Activated CD4-positive, alpha-beta T cell treated with anti-CD3 and anti-CD28 coated beads, Interleukin-2, amount 50 U/mL, for 1 hour (primary cell): ENCODE data around the gene ADCK1.
"Not testable (repeated sequence)": the region's sequence is repeated elsewhere in the genome, so short reads cannot be mapped to it uniquely, and the experiment has no call there.

Experiments used
- DNase-seq: peaks from one replicate; pipeline ENCODE4 v3.0.0-alpha.2; 2020

The ADCK1 gene

DNA sequence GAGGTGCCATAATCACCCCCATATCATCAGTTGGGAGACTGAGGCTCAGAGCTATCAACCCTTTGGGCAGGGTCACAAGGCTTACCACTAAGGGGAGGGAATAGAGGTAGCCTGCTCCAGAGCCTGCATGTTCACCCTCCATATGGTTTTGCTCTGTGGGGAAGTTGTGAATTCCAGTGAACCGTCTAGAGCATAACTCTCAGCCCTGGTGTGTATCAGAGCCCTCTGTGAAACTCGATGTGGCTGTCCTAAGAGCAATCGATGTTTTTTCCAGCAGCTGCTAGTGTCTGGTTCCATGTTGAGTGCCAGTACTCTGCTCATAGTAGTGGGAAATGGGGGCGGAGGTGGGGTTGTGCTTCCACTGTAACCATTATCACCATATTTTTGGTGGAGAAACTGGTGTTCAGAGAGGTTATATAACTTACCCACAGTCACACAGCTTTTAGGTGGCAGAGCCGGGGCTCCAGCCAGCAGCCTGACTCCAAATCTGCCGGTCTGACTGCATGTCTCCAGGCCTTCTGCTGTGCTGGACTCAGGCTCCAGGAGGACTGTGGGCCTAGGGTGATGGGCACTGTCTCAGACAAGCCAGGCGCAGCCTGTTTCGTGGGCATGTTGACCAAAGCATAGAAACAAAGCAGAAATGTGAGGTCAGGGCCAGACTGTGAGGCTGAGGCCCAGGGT, 104.2 kb downstream of the ADCK1 start:
- DNase-seq: no peak

DNA sequence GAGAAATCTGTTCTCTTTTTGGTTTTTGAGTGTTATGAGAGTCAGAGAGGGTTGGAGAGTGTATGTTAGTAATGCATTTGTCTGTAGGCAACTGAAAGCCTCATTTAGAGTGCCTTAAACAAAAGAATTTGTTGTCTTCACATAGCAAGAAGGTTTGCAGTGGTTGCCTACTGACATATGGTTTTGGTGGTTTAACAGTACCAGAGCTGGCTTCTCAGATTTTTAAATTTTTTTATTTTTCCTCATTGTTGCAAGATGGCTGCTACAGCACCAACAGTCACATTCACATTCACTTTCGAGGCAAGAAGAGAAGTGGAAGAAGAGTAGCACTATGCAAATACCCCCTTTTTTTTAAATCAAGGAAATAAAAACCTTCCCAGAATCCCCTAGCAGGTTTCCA, 106.5 kb downstream of the ADCK1 start:
- DNase-seq: no peak

DNA sequence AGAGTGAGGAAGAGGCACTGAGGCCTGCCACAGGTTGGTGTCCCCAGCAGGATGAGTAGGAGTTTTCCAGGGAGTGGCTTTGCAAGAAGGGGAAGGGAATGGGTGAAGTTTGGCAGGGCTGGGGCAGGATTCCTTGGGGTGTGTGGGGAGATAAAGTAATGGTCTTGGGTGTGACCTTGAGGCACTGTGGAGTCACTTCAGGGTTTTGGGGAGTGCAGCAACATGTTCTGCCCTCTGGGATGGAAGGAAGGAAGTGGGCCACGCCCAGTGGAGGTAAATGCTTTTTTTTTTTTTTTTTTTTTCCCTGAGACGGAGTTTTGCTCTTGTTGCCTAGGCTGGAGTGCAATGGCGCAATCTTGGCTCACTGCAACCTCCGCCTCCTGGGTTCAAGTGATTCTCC, 108.9 kb downstream of the ADCK1 start:
- DNase-seq: no peak

DNA sequence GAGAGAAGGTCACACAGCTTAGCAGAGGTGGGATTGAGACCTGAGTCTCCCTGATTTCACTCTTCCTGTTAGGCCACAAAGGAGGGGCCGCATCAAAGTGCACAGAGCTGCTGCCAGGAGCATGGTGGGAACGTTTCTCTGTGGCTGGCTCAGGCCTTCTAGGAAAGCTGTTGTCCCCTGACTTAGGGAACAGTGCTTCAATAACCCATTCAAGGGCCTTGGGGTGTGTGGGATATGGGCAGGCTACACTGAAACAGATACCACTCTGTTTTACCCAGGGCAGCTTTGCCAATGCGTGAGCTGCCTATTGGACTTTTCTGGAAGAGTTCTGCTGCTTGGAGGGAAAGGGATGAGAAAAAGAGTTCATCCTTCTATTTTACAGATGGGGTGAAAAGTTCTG, 110.0 kb downstream of the ADCK1 start:
- no peak for DNase-seq

DNA sequence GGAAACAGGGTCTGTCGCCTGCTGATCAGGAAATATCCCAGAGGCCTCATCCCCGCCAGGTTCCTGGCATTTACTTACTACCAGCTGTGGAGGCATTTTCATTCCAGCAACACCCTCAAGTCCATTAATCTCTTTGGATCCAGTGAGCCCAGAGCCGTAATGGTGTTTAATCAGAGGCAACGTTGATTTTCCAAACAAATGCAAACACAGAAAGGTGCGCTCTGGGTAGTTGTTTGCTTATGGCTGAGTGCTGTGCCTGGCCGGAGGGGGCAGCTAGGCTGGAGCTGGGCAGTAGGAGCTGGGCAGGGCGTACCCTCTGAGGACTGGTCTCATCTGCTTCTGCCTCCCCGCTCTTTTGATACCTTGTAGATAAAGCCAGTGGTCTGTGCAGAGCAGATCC, 110.6 kb downstream of the ADCK1 start:
- no peak for DNase-seq

DNA sequence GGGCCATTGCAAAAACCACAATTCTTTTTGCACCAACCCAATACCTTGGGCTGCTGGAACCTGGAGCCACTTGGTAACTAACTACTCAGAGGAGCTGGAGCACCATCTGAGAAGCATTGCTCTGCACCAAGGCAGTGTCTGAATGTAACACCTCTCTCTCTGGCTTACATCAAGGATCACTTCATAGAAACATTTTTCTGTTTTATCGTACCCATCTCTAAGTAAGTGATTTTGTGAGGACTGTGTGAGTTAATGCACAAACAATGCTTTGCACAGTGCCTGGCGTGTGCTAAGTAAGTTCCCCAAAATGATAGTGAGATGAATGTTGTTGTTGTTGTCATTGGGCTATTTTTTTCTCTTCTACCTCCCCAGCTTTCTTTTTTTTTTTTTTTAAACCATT, 111.4 kb downstream of the ADCK1 start:
- DNase-seq: no peak

DNA sequence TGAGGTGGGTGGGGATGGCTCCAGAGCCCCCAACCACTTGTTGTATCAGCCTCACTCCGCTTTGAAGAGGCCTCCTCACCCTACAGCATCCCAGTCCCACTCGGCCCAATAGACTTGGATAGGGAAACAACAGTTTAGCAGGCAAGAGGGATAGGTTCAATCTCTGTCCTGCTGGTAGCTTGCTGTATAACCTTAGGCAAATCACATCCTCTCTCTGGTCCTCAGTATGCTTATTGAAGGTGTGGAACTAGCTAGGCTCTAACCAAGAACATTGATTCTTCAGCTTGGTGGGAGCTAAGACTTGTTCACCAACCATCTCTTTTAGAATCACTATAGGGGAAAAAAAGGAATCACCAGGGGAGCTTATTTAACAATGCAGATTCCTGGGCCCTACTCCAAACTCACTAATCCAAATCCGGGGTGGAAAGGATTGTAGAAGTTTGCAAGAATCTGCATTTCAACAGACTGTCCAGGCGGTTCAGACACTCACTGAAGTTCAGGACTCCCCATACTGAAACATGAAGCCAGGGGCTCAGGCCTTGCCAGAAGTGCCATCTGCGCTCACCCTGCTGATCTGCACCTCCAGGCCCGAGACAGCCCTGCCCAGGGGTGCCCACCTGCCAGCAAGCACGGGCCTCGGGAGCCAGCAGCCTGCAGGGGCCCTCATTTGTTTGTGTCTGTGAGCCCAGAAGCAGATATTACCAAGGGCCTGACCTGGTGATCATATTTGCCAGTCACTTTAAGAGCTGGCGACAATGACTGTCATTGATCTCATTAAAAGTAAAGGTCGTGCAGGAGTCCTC, 113.0 kb downstream of the ADCK1 start:
- no peak for DNase-seq

DNA sequence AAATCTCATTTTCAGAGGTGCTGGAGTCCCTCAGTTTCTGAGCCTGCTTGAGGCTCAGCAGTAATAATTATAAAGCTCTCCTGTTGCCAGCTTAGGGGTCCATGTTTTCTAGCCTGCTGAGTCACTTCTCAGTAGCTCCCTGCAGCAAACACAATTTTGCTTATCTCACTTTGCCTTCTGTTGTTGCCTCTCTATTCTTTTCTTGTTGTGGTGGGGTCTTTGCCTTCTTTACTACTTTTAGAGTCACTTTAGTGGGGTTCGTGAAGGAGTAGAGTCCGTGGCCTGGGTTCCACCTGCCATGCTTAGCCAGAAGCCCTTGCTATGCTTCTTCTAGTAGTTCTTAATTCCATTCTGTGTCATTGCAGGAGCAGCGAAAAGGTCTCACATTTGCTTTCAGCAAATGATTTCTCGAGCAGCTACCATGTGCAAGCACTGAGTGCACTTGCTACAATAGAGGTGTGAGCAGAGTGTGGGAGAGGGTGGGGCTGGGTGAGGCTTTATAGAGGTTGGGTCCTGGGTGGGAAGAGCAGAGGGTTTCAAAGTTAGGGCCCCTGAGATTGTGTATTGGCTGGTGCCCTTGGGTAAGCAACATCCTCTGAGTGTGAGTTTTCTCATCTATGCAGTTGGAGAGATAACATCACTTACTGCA, 114.3 kb downstream of the ADCK1 start:
- DNase-seq: no peak

DNA sequence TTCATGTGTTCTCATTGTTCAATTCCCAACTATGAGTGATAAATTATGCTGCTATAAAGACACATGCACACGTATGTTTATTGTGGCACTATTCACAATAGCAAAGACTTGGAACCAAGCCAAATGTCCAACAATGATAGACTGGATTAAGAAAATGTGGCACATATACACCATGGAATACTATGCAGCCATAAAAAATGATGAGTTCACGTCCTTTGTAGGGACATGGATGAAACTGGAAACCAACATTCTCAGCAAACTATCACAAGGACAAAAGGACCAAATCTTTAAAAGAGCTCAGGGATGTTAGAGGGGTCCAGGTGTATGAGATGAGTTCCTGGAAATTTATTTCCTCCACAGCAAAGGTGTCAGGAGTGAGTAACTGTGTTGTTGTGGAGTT, 115.5 kb downstream of the ADCK1 start:
- not testable (repeated sequence) for DNase-seq

DNA sequence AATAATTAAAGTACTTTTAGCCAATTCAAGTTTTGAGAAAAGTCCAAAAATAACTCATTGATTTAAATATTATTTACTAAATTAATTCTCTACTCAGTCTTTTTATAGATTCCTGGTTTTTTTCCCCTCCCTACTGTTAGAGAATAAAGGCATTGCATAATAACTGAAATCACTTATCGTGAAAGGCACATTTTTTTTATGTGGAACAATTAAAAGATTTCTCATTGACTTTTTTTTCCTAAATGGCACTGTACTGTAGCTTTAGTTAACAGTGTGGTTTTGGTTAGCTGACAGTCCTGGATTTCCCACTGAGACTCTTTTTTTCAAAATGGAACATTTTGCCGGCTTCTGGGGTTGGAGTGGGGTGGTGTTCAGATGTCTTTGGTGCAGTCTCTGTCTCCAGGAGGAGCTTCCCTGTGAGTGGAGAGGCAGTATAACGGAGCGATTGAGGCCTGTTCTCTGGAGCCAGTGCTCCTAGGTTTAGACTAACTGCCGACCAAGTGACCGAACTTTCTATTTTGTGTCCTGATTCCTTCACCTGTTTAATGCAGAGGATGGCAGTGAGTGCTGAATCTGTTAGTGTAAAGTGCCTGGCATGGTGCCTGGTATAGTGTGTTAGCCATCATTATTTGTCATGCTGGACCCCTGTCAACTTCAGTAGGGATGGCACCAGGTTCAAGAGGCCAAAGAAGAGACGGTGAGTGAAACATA, 117.7 kb downstream of the ADCK1 start:
- no peak for DNase-seq

DNA sequence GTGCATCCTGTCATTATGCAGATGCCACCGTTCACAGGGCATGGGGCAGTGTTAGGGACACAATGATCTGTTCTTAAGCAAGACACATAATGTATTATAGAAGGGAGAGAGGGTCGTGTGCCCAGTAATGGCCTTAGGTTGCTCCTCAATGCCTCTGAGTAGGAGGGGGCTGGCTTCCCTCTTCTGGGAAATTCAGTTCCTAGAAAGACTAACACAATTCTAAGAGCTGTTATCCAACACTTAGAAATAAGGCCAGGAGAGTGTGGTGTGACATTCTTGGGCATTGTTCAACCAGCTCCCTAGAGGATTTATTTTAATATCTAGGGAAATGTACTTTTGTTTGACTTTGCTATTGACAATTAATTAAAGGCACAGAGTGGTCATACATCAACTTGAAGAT, 118.5 kb downstream of the ADCK1 start:
- DNase-seq: no peak

DNA sequence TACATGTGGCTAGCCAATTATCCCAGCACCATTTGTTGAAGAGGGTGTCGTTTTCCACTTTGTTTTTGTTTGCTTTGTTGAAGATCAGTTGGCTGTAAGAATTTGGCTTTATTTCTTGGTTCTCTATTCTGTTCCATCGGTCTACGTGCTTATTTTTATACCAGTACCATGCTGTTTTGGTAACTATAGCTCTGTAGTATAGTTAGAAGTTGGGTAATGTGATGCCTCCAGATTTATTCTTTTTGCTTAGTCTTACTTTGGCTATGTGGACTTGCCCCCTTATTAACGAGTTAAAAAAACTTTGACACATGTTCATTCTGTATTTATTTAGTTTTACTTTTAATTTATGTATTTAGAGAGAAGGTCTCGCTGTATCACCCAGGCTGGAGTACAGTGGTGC, 120.4 kb downstream of the ADCK1 start:
- DNase-seq: no peak

DNA sequence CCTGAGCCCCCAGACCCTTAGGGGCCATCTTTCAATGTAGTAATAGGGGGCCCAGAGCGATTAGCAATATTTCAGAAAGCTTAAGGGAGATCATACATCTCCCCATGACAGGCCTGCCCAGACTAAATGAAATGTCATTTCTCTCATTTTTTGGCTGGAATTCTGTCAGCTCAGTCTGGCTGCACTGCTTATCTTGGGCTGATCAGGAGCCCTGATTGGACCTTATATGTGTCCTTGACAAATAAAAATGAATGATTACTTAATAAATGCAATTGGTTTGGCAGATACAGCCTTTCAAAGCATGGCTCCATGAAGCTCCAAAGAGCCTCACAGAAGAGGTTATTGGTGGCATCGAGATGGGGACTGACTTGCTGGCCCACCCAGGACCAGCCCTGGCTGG, 121.9 kb downstream of the ADCK1 start:
- no peak for DNase-seq

DNA sequence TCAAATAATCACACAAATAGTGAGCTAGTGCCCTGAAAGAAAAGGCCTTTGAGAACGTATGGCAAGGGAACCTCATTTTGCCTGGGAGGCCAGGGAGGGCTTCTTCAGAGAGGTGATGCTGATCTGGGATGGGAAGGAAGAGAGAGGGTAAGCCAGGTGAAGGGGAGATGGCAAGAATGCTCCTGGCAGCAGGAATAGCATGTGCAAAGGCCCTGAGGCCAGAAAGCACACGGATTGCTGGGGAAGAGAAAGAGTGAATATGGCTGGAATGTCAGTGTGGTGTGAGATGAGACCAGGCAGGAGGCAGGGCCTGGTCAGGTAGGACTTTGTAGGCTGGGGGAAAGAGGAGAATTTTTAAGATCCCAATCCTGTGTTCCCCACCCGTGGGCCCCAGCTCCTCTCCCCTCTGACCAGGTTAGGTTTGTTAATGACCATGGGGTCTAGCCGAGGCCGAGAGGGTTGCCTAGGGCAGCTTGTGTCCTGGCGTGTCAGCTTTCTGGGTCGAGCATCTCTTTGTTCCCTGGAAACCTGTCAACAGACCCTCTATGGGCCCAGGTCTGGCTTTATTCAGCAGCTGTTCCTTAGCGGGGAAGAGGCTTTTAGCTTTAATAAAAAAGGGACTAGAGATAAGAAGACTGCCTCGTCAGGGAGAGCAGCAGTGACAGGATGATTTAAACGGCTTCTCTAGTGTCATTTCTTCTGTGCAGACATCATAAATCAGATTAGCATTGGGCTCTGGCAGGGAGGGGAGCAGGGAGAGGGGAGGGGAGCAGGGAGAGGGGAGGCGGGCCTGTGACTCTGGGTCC, 123.4 kb downstream of the ADCK1 start:
- no peak for DNase-seq

DNA sequence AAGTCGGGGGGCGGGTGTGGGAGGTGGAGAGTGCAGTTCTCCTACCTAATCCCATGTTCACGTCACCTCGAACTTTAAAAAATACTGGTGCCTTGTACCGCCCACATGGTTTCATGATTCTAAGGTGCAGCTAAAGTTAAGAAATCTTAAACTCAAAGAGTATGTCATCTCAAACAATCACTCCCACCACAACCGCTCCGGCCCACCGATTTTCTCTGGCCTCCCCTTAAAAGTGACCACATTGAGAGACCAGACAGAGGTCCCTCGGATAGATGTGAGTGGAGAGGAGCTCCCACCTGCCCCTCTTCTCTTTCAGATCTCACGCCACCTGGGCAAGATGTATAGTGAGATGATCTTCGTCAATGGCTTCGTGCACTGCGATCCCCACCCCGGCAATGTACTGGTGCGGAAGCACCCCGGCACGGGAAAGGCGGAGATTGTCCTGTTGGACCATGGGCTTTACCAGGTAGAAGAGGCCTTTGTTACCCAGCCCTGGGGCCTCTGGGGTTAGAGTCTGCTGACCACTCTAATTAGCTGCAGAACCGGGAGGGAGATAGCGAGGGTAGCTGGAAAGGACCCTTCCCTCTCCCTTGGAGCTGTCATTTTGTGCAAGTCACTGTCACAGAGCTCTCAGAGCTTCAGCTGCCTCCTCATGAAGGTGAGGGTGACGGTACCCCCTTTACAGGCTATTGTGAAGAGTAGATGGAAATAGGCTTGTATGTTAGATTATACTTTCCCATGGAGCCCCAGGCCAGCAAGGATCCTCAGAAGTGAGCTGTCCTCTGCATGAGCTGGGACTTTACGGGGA, 124.4 kb downstream of the ADCK1 start:
- no peak for DNase-seq

DNA sequence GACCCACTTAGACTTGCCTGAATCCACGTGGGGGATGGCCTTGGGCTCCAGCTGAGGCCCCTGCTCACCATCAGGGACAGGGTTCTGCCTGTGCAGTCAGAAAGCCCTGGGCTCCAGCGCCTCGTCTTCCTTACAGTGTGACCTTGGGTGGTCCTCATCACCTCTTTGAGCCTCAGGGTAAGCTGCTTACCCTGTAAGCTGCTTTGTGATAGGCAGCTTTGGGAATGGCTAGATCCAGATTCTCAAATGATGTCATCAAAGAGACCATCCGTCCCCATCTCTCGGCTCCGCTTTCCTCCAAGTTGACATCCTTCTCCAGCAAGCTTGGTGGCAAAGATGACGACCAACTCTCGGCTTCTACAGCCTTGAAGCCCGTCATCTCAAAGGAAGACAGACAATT, 127.0 kb downstream of the ADCK1 start:
- DNase-seq: no peak

DNA sequence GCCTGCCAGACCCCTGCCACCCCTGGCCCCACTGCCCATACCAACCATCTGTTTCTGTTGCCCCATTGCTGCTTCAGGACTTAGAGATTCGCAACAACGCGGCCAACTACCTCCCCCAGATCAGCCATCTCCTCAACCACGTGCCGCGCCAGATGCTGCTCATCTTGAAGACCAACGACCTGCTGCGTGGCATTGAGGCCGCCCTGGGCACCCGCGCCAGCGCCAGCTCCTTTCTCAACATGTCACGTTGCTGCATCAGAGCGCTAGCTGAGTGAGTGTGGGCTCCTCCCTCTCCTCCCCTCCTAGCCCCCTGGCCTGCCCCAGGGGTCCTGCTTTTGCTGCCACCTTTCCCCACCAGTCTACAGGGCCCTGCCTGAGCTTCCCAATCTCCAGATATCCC, 131.5 kb downstream of the ADCK1 start:
- DNase-seq: no peak

DNA sequence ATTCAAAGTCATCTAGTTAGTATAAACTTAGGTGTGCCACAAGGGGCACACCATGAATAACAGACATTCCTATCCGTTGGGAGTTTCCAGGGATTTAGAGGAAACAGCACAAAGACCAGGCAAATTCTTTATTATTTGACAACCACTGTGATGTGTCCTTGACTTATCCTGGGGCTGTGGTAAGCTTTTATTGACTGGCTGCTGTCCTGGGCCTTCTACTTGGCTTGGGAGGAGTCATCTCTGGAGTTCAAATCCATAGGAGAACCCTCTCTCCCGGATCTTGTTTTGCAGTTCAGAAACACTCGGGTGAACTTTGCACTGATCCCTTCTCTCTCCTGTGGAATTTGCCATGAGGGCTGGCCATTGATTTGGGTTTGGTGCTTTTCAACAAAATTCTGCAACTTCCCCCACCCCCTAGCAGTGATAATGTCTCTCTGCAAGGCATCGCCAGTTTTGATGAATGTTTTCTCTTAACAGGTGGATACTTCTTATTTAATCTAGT, 136.3 kb downstream of the ADCK1 start:
- no peak for DNase-seq

DNA sequence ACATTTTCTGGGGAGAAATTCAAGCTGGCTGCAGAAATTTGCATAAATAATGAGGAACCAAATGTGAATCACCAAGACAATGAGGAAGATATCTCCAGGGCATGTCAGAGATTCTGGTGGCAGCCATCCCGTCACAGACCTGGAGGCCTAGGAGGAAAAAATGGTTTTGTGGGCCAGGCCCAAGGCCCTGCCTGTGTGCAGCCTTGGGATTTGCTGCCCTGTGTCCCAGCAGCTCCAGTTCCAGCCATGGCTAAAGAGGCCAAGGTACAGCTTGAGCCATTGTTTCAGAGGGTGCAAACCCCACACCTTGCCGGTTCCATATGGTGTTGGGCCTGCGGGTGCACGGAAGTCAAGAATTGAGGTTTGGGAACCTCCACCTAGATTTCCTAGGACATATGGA, 147.5 kb downstream of the ADCK1 start:
- DNase-seq: no peak

DNA sequence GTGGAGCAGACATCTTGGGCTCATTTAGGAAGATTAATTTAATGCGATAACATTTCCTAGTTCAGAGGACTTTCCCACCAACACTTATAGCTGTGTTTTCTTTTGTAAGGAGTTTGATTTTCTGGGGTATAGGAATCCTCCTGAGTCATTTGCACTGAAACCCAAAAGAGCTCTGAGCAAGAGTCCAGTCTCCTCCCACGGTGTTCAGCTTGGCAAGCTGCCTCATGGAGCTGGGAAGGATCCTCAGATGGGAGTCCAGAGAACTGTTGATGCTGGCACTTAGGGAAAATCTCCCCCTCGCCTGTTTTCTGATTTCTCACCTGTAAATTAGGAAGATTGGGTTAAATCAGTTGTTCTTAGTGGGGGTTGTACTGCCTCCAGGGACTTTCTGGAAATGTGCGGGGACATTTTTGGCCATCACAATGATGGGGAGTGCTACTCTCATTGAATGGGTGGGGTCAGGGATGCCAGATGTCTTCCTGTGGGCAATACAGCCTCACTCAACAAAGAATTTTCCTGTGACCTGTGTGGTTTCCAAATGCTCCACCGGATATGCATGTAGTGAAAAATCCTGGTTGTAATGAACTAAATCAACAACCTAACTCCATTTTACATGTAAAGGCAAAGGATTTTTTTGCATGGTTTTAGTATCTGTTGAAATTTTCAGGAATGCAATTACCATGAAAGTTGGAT, 150.6 kb downstream of the ADCK1 start:
- DNase-seq: no peak
